GM19099 (cell line): ENCODE data around the gene APOBEC2.
A peak's percentile ranks its signal among the peaks of the same experiment; 100 is the strongest.

Experiments used
- POLR2A ChIP-seq: IDR thresholded peaks from 3 replicates; pipeline ENCODE4 v1.6.1; 2011; ENCODE audit warnings: low read depth; ENCODE audit not compliant: insufficient read length; ENCODE audit errors: extremely low read depth

APOBEC2 gene

GRCh38 chr6:41049521-41049920, 3.5 kb upstream of the APOBEC2 start:
- TF ChIP-seq POLR2A = no peak

GRCh38 chr6:41049955-41050354, 3.0 kb upstream of the APOBEC2 start:
- TF ChIP-seq POLR2A = no peak

GRCh38 chr6:41050536-41050935, 2.5 kb upstream of the APOBEC2 start:
- no peak for TF ChIP-seq POLR2A

- no peak for TF ChIP-seq POLR2A
Observed at GRCh38 chr6:41051873-41052272, 1.1 kb upstream of the APOBEC2 start.

- TF ChIP-seq POLR2A = no peak
Observed at GRCh38 chr6:41054511-41054910, 1.5 kb downstream of the APOBEC2 start.

- no peak for TF ChIP-seq POLR2A
Observed at GRCh38 chr6:41055149-41055548, 2.1 kb downstream of the APOBEC2 start.

- no peak for TF ChIP-seq POLR2A
Observed at GRCh38 chr6:41056768-41057490, 3.9 kb downstream of the APOBEC2 start.

GRCh38 chr6:41058783-41059181, 5.8 kb downstream of the APOBEC2 start:
- no peak for TF ChIP-seq POLR2A

GRCh38 chr6:41059556-41059955, 6.6 kb downstream of the APOBEC2 start:
- no peak for TF ChIP-seq POLR2A

GRCh38 chr6:41061196-41061726, 8.3 kb downstream of the APOBEC2 start:
- no peak for TF ChIP-seq POLR2A

- TF ChIP-seq POLR2A = no peak
Observed at GRCh38 chr6:41062056-41062455, 9.1 kb downstream of the APOBEC2 start.

- no peak for TF ChIP-seq POLR2A
Observed at GRCh38 chr6:41063884-41064285, 10.9 kb downstream of the APOBEC2 start.

GRCh38 chr6:41064841-41065240, 11.8 kb downstream of the APOBEC2 start:
- TF ChIP-seq POLR2A = no peak

- no peak for TF ChIP-seq POLR2A
Observed at GRCh38 chr6:41065550-41066026, 12.6 kb downstream of the APOBEC2 start.

- TF ChIP-seq POLR2A = no peak
Observed at GRCh38 chr6:41066867-41067304, 13.9 kb downstream of the APOBEC2 start.

- peak; percentile 67 for TF ChIP-seq POLR2A
Observed at GRCh38 chr6:41071501-41071922, 18.5 kb downstream of the APOBEC2 start.

- peak; percentile 50 for TF ChIP-seq POLR2A
Observed at GRCh38 chr6:41071923-41072835, 19.2 kb downstream of the APOBEC2 start, which contains the start of gene OARD1. OARD1 (minus strand) TSS chr6:41072356; CDS start chr6:41071634, 722 bp downstream.
